GM12878 (cell line): ENCODE data around the gene NXPE1. TPM values are rescaled to one million over a fixed set of nuclear protein-coding genes. Genes with fewer than 3 reads are reported as not detected.

Experiments used
- ATAC-seq: fragments of 200-7000 bp; cut with Tn5 transposase; 3 replicates; pipeline ENCODE4 v1.9.1; 2020; ENCODE audit warnings: mild to moderate bottlenecking, moderate library complexity
- BruUV-seq: library from RNA; stranded (reverse); fragments of 400-500 nt; replicated peaks from 2 replicates; lab custom pipeline; 2021; lab: Mats Ljungman, UMichigan
- CTCF ChIA-PET: fragments of 300-600 bp; sonication (Branson Sonifier 250); formaldehyde crosslinking; extraction: SDS; loops from one replicate; lab custom pipeline; 2021; ENCODE audit warnings: inconsistent platforms; lab: Yijun Ruan, JAX
- POLR2A ChIA-PET: fragments of 350-600 bp; formaldehyde crosslinking; extraction: SDS; loops from one replicate; lab custom pipeline; 2021; ENCODE audit warnings: inconsistent platforms; lab: Charles Lee
- RAD21 ChIA-PET: fragments of 300-600 bp; sonication (Branson Sonifier 250); formaldehyde crosslinking; loops from one replicate; lab custom pipeline; 2023; ENCODE audit warnings: antibody characterized with exemption; ENCODE audit not compliant: unreplicated experiment; lab: Charles Lee
- SMC1A ChIA-PET: fragments of 300-600 bp; sonication (Branson Sonifier 250); formaldehyde crosslinking; loops from one replicate; lab custom pipeline; 2023; ENCODE audit not compliant: unreplicated experiment, uncharacterized antibody; lab: Charles Lee
- DNase-seq: peaks from one replicate; pipeline ENCODE4 v3.0.0-alpha.2; 2011; ENCODE audit warnings: low read depth, low spot score
- FAIRE-seq: peaks from 3 replicates; lab custom pipeline; 2011; peaks lifted over from hg19 to GRCh38; lab: Jason Lieb, UNC
- H2AFZ ChIP-seq: 2 replicates; pipeline ENCODE4 v1.6.0; 2011; ENCODE audit warnings: low read depth, low read length, control low read depth; ENCODE audit not compliant: control insufficient read depth
- H3K27ac ChIP-seq: 2 replicates; pipeline ENCODE4 v1.5.1; 2011; ENCODE audit warnings: control low read depth; ENCODE audit not compliant: control insufficient read depth, insufficient read depth
- H3K27me3 ChIP-seq, 2 experiments: replicated peaks in 1 of 2; 2 replicates each; pipeline versions ENCODE4 v1.6.0 to v1.6.1; 2011; ENCODE audit warnings: low read length in 1 of 2; ENCODE audit not compliant: control insufficient read depth in 2 of 2, insufficient read depth in 2 of 2
- H3K36me3 ChIP-seq, 2 experiments: 2 replicates each; pipeline ENCODE4 v1.5.1; 2011; ENCODE audit warnings: low read length in 1 of 2; ENCODE audit not compliant: control insufficient read depth in 2 of 2, insufficient read depth in 2 of 2
- H3K4me1 ChIP-seq: 2 replicates; pipeline ENCODE4 v1.6.1; 2011; ENCODE audit warnings: mild to moderate bottlenecking, low read length, moderate library complexity, mixed read lengths; ENCODE audit not compliant: control insufficient read depth, insufficient read depth
- H3K4me2 ChIP-seq: 2 replicates; pipeline ENCODE4 v1.6.0; 2011; ENCODE audit warnings: control low read depth; ENCODE audit not compliant: control insufficient read depth, insufficient read depth
- H3K4me3 ChIP-seq: fragments of 200-600 bp; sonication (generic); 2 replicates; pipeline ENCODE4 v1.5.1; 2016
- H3K79me2 ChIP-seq: 2 replicates; pipeline ENCODE4 v1.6.0; 2011; ENCODE audit warnings: low read length; ENCODE audit not compliant: control insufficient read depth, insufficient read depth
- H3K9ac ChIP-seq: 2 replicates; pipeline ENCODE4 v1.8.0; 2011; ENCODE audit warnings: low read length, control low read depth, mixed read lengths; ENCODE audit not compliant: control insufficient read depth, insufficient read depth
- H3K9me3 ChIP-seq: replicated peaks from 3 replicates; pipeline ENCODE4 v1.5.1; 2011; ENCODE audit warnings: mild to moderate bottlenecking, low read length; ENCODE audit not compliant: control insufficient read depth, insufficient read depth
- H4K20me1 ChIP-seq: 2 replicates; pipeline ENCODE4 v1.6.0; 2011; ENCODE audit not compliant: control insufficient read depth, insufficient read depth
- CBX3 ChIP-seq: fragments of 200-600 bp; sonication (generic); IDR thresholded peaks from 2 replicates; pipeline ENCODE4 v1.6.1; 2016; ENCODE audit warnings: low read depth, borderline replicate concordance
- E2F4 ChIP-seq: IDR thresholded peaks from 2 replicates; pipeline ENCODE4 v1.6.1; 2012; ENCODE audit warnings: low read depth, low read length, improper control_type of control experiment
- EGR1 ChIP-seq, 2 experiments: IDR thresholded peaks; 1 replicate in 1 of 2; 2 replicates in 1 of 2; pipeline ENCODE4 v1.6.1; 2011 to 2012; ENCODE audit warnings: low read depth in 2 of 2, low read length in 2 of 2, borderline replicate concordance in 1 of 2, mild to moderate bottlenecking in 1 of 2, moderate library complexity in 1 of 2
- MLLT1 ChIP-seq: fragments of 450-650 bp; IDR thresholded peaks from 2 replicates; pipeline ENCODE4 v1.6.1; 2016; ENCODE audit warnings: mild to moderate bottlenecking
- PBX3 ChIP-seq: IDR thresholded peaks from 2 replicates; pipeline ENCODE4 v1.6.1; 2011; ENCODE audit warnings: mild to moderate bottlenecking, low read depth, low read length, moderate library complexity; ENCODE audit not compliant: insufficient replicate concordance
- RBBP5 ChIP-seq: fragments of 200-600 bp; sonication (generic); conservative IDR thresholded peaks from 2 replicates; pipeline ENCODE4 v1.6.1; 2016
- SP1 ChIP-seq: IDR thresholded peaks from one replicate; pipeline ENCODE4 v1.6.1; 2011; ENCODE audit warnings: low read depth, low read length
- TAF1 ChIP-seq: IDR thresholded peaks from 2 replicates; pipeline ENCODE4 v1.6.1; 2011; ENCODE audit warnings: mild to moderate bottlenecking, low read depth, low read length, borderline replicate concordance
- WGBS: methylation state at CpG from one replicate; pipeline ENCODE4 v1.1.6; 2016; ENCODE audit warnings: low lambda C conversion rate; ENCODE audit not compliant: insufficient replicate concordance, insufficient coverage; ENCODE audit errors: missing lambda C conversion rate; 5-methylcytosine and 5-hydroxymethylcytosine counted together
- in situ Hi-C: fragments of 300-500 bp; cut with MboI; formaldehyde crosslinking; loops from 9 replicates; pipeline ENCODE4 v1.14.3; 2018; ENCODE audit warnings: mixed read lengths
- intact Hi-C: fragments of 100-400 bp; cut with micrococcal nuclease; formaldehyde crosslinking; loops from one replicate; pipeline ENCODE4 v1.14.2; 2022; ENCODE audit not compliant: unreplicated experiment
- polyA plus RNA-seq, 11 experiments: library from polyadenylated mRNA; depleted of rRNA in 4 of 11; unstranded in 6 of 11; stranded (reverse) in 5 of 11; fragments of >200 nt; fragmentation: Nextera tagmentation in 4 of 11; fragmentation: Illumina TruSeq in 1 of 11; extraction: Ambion mirVana in 4 of 11; extraction: Trizol in 1 of 11; gene quantifications; 1 replicate in 1 of 11; 2 replicates in 10 of 11; pipeline versions ENCODE4 v1.2.1 to v1.2.3, GENCODE V29; 2011 to 2016; ENCODE audit warnings: inconsistent platforms in 2 of 11, missing spikeins in 2 of 11, low read depth in 1 of 11
- total RNA-seq, 4 experiments: library from RNA; depleted of rRNA in 3 of 4; stranded (reverse); fragments of >200 nt in 3 of 4; fragmentation: Illumina TruSeq in 1 of 4; extraction: Trizol in 1 of 4; gene quantifications; 2 replicates each; pipeline versions ENCODE4 v1.2.1 to v1.2.3, GENCODE V29; 2013 to 2021

NXPE1 gene
- total and polyA plus RNA-seq, 10 of the 15 experiments (the other 5 are each of a cell fraction or from before 2014, with no cell fraction given) = not detected

GRCh38 chr11:114482114-114482513 is 77.6 kb downstream of the NXPE1 start:
- Histone ChIP-seq H3K27ac (no peak overlapping the region), H3K9ac (no peak overlapping the region), H3K79me2 (no peaks in the 10 kb centered on the region), H3K4me2 (no peak overlapping the region), H2AFZ (no peak overlapping the region), H4K20me1 (no peaks in the 10 kb centered on the region), H3K36me3 (no peaks in the 10 kb centered on the region), H3K27me3 (peaks cover 0 to 8% of the 10 kb centered on the region in 2 experiments; a peak in 2 of 4 replicates), H3K4me1 (no peaks in the 10 kb centered on the region), H3K9me3 (peaks cover 1% of the 10 kb centered on the region; the same call in 1 of the 3 replicates), H3K4me3 (no peak overlapping the region)
- intact Hi-C loops (no loop called here), in situ Hi-C loops (no loop called here)
- CTCF ChIA-PET = no interaction called here
- no peak for DNase-seq
- SMC1A ChIA-PET = no interaction called here
- RAD21 ChIA-PET = no interaction called here
- TF ChIP-seq RBBP5 (no peak), MLLT1 (no peak), SP1 (no peak), CBX3 (no peak), EGR1 (IDR thresholded peaks at IDR 0.05; ENCODE audit: borderline replicate concordance in 1 of 2, low read depth in 2 of 2, low read length in 2 of 2) (no peak)
- 64% methylated on average over 1 of the region's 1 CpG for WGBS
- BruUV-seq = no TSS peak
- no peak for FAIRE-seq
- POLR2A ChIA-PET = no interaction called here
- no peak for ATAC-seq

- Histone ChIP-seq H3K9me3 (peaks cover 1% of the 10 kb centered on the region; the same call in 1 of the 3 replicates), H3K27me3 (peaks cover 0 to 8% of the 10 kb centered on the region in 2 experiments; a peak in 2 of 4 replicates)
- intact Hi-C loops = no loop called here
- in situ Hi-C loops = no loop called here
- no TSS peak for BruUV-seq
- TF ChIP-seq TAF1 = no peak
- TF ChIP-seq PBX3 = no peak
- TF ChIP-seq E2F4 = no peak
- TF ChIP-seq, all 136 proteins: peak for 0
- ChIA-PET SMC1A (interaction anchor here (1.6 kb wide), 1 partner anchor 20 kb away, joined by 4 read pairs; no protein-coding TSS in a partner anchor), CTCF (no interaction called here), RAD21 (no interaction called here), POLR2A (no interaction called here)
- Histone ChIP-seq H3K36me3 (no peaks in the 10 kb centered on the region), H3K4me3 (no peak overlapping the region), H2AFZ (no peak overlapping the region), H3K27ac (no peak overlapping the region), H4K20me1 (no peaks in the 10 kb centered on the region), H3K4me2 (no peak overlapping the region), H3K9ac (no peak overlapping the region), H3K4me1 (no peaks in the 10 kb centered on the region), H3K79me2 (no peaks in the 10 kb centered on the region)
- 0% methylated on average over 1 of the region's 1 CpG for WGBS
- ATAC-seq = no peak
- FAIRE-seq = no peak
- DNase-seq = no peak
These were observed 80.3 kb downstream of the NXPE1 start for GRCh38 chr11:114479331-114479730.
